HG03159 (cell line): ENCODE measurements around the gene CCDC9.
A peak's percentile ranks its signal among the peaks of the same experiment; 100 is the strongest.
"Not testable (repeated sequence)": the region's sequence is repeated elsewhere in the genome, so short reads cannot be mapped to it uniquely, and the experiment has no call there.

Experiments
- ATAC-seq: cut with Tn5 transposase; IDR thresholded peaks from one replicate; pipeline ENCODE4 v1.9.1; 2021; ENCODE audit warnings: mild to moderate bottlenecking, moderate library complexity; ENCODE audit not compliant: unreplicated experiment

The CCDC9 gene

GRCh38 chr19:47258895-47259555, 2.7 kb downstream of the CCDC9 start:
- ATAC-seq: no peak

- ATAC-seq: no peak
Observed at GRCh38 chr19:47260476-47260875, 4.2 kb downstream of the CCDC9 start.

GRCh38 chr19:47261946-47262793, 5.8 kb downstream of the CCDC9 start:
- peak; percentile 79 for ATAC-seq

GRCh38 chr19:47264629-47265028, 8.3 kb downstream of the CCDC9 start:
- ATAC-seq: no peak

GRCh38 chr19:47266401-47266941, 10.1 kb downstream of the CCDC9 start:
- ATAC-seq: no peak

- no peak for ATAC-seq
Observed at GRCh38 chr19:47267350-47267759, 11.0 kb downstream of the CCDC9 start.

- ATAC-seq: no peak
Observed at GRCh38 chr19:47268028-47268427, 11.7 kb downstream of the CCDC9 start.

- no peak for ATAC-seq
Observed at GRCh38 chr19:47269596-47269995, 13.3 kb downstream of the CCDC9 start.

GRCh38 chr19:47270408-47270807, 14.1 kb downstream of the CCDC9 start:
- no peak for ATAC-seq

GRCh38 chr19:47271949-47272348, 15.6 kb downstream of the CCDC9 start:
- ATAC-seq: no peak

GRCh38 chr19:47272448-47273312, 16.4 kb downstream of the CCDC9 start:
- ATAC-seq: no peak

GRCh38 chr19:47273313-47274070, 17.2 kb downstream of the CCDC9 start:
- ATAC-seq: peak; percentile 54

- ATAC-seq: peak; percentile 51
Observed at GRCh38 chr19:47274071-47274890, 18.0 kb downstream of the CCDC9 start, which contains the start of gene INAFM1. Gene INAFM1 (plus strand): TSS chr19:47274885. CDS start chr19:47274920, 35 bp downstream.

GRCh38 chr19:47274891-47275761, 18.8 kb downstream of the CCDC9 start:
- ATAC-seq: no peak

GRCh38 chr19:47275791-47276461, 19.6 kb downstream of the CCDC9 start:
- no peak for ATAC-seq

- ATAC-seq: not testable (repeated sequence)
Observed at GRCh38 chr19:47276513-47276912, 20.2 kb downstream of the CCDC9 start.

GRCh38 chr19:47280183-47280797, 24.0 kb downstream of the CCDC9 start:
- no peak for ATAC-seq
